ENCODE data around the gene PATL2. TPM values are rescaled to one million over a fixed set of nuclear protein-coding genes. Genes with fewer than 3 reads are reported as not detected.
A peak's percentile ranks its signal among the peaks of the same experiment; 100 is the strongest.

The PATL2 gene
- total and polyA plus RNA-seq, 11 donors: 0.44 to 4.2 (median 2.6) TPM; not detected in 1

GRCh38 chr15:44623178-44623577 is 87.9 kb downstream of the PATL2 start:
- Histone ChIP-seq H3K27ac (no peak overlapping the region), H3K27me3 (no peaks in the 10 kb centered on the region), H3K36me3 (peaks cover 0 to 100% (median 99%) of the 10 kb centered on the region in 9 donors), H3K4me3 (no peak overlapping the region), H3K9me3 (no peaks in the 10 kb centered on the region), H3K4me1 (no peaks in the 10 kb centered on the region)
- ATAC-seq: no peak
- no peak for DNase-seq
- intact Hi-C loops (cut with DNase I): no loop called here
- no peak for TF ChIP-seq POLR2A (IDR thresholded peaks at IDR 0.05)
- no peak for TF ChIP-seq CTCF (IDR thresholded peaks at IDR 0.05)

GRCh38 chr15:44620081-44620480 is 91.0 kb downstream of the PATL2 start:
- no peak for DNase-seq
- no peak for ATAC-seq
- H3K4me1 ChIP-seq: no peaks in the 10 kb centered on the region
- no peak overlapping the region for H3K27ac ChIP-seq
- no peaks in the 10 kb centered on the region for H3K27me3 ChIP-seq
- TF ChIP-seq CTCF (IDR thresholded peaks at IDR 0.05): no peak
- no peak for TF ChIP-seq POLR2A (IDR thresholded peaks at IDR 0.05)
- 93 to 97% (median 95%) methylated on average over 1 of the region's 1 CpG for WGBS, 4 donors
- H3K4me3 ChIP-seq: no peak overlapping the region
- intact Hi-C loops (cut with DNase I): no loop called here
- H3K9me3 ChIP-seq: no peaks in the 10 kb centered on the region
- H3K36me3 ChIP-seq: peaks cover 0 to 100% (median 97%) of the 10 kb centered on the region in 9 donors

GRCh38 chr15:44616974-44617373 is 94.1 kb downstream of the PATL2 start:
- peak; percentile 47 to 64 (median 53) for ATAC-seq
- DNase-seq: no peak
- no peak overlapping the region for H3K27ac ChIP-seq
- TF ChIP-seq POLR2A (IDR thresholded peaks at IDR 0.05) (no peak), CTCF (IDR thresholded peaks at IDR 0.05) (no peak)
- intact Hi-C loops (cut with DNase I): no loop called here
- H3K4me3 ChIP-seq: no peak overlapping the region
- H3K9me3 ChIP-seq: no peaks in the 10 kb centered on the region
- no peaks in the 10 kb centered on the region for H3K27me3 ChIP-seq
- H3K4me1 ChIP-seq: no peaks in the 10 kb centered on the region
- peaks cover 0 to 100% (median 97%) of the 10 kb centered on the region in 9 donors for H3K36me3 ChIP-seq
- 59 to 84% (median 79%) methylated on average over 2 of the region's 2 CpGs for WGBS, 4 donors

Other genes with a start within 250 kb of the PATL2 start
- gene EIF3J, start 174.2 kb downstream of the PATL2 start, total RNA-seq: 100 to 1,000 TPM in 1 of 9 donors, 10 to 100 TPM in 8; 30.4 to 116 (median 71.6) TPM
- 100 to 1,000 TPM in 1 of 2 donors, 10 to 100 TPM in 1; 30.8 to 107 TPM for gene EIF3J, start 174.2 kb downstream of the PATL2 start, polyA plus RNA-seq
- gene SPG11, start 47.7 kb downstream of the PATL2 start, total RNA-seq: 10 to 100 TPM; 35.4 to 69.4 (median 48.8) TPM
- 10 to 100 TPM; 17.5 to 24.1 TPM for gene SPG11, start 47.7 kb downstream of the PATL2 start, polyA plus RNA-seq
- 1,000 to 10,000 TPM; 1,033 to 5,448 (median 1,200) TPM for gene B2M, start 194 bp upstream of the PATL2 start, total RNA-seq
- 1,000 to 10,000 TPM in 1 of 2 donors, 100 to 1,000 TPM in 1; 808 to 1,959 TPM for gene B2M, start 194 bp upstream of the PATL2 start, polyA plus RNA-seq
- 100 to 1,000 TPM in 1 of 9 donors, 10 to 100 TPM in 8; 32.6 to 122 (median 60.7) TPM for gene TRIM69, start 25.2 kb upstream of the PATL2 start, total RNA-seq
- 10 to 100 TPM; 39.1 to 53.9 TPM for gene TRIM69, start 25.2 kb upstream of the PATL2 start, polyA plus RNA-seq
- gene TERB2, start 245.4 kb upstream of the PATL2 start, total RNA-seq: not detected
- gene TERB2, start 245.4 kb upstream of the PATL2 start, polyA plus RNA-seq: not detected